ENCODE results near the gene SYT7.

The SYT7 gene

DNA sequence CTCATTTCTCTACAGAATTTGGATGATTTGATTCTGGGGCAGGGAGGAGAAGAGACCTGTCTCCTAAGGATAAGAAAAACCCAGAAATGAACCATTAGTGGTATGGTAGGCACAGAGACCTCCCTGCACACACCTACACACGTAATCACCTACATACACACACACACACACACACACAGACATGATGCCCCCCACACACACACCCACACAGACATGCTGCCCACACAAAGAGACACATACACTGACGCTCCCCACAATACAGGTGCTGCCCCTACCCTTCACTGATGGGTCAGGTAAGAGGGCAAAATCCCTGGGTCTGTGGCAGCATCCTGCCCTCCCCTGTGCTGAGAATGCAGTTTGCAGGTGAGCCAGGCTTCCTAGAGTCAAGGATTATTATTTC, 1.1 kb upstream of the SYT7 start:
- no peak for DNase-seq

DNA sequence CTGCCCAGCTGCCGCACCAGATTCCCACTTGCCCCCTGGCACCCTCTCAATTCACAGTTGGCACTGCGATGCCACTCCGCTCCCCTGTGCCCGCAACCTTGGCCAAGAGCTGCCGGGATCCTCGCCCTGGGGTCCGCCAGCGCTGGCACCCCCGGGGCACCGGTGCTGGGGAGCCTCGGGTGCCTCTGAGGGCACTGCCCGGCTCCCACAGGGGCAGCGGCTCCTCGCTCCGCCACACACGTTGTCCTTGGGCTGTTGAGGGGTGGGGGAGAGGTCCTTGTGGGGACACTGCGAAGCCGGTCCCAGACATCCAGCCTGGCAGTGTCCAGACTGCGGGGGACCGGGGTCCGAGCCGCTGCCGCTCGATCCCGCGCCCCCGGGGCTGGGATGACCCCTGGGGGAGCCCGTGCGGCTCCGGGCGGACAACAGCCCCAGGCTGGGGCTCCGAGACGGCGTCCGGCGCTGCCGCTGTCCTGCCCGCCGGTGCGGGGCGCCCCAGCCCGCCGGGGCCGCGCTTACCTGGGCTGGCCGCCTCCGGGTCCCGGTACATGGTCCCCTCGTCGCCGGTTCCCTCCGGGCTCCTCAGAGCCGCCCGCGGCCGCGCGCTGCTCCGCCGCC, 496 bp downstream of the SYT7 start:
- DNase-seq, result no peak

DNA sequence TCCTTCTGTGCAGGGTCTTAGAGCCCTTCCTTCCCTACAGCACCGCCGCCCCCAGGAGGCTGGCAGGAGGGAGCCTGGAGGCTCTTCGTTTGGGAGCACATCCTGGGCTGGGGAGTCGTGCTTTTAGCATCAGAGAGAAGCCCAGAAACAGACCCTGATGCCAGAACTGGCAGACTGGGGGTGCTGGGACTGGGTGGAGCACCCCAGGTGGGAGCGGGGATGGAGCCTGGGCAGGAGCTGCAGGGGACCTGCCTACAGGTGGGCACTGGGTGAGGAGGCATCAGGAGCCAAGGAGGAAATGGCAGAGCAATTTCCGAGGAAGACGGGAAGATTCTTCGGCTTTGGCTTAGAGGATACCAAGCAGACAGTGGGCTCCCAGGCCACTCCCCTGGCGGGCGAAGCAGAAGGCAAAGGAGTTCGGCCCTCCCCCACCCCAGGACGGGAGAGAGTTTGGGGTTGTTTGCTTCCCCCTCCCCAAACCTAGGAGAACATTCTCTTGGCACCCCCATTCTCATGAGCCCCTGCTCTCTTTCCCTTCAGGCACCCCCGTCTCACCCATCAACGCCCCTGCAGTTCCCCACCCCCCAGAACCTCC, 1.1 kb downstream of the SYT7 start:
- no peak for DNase-seq

DNA sequence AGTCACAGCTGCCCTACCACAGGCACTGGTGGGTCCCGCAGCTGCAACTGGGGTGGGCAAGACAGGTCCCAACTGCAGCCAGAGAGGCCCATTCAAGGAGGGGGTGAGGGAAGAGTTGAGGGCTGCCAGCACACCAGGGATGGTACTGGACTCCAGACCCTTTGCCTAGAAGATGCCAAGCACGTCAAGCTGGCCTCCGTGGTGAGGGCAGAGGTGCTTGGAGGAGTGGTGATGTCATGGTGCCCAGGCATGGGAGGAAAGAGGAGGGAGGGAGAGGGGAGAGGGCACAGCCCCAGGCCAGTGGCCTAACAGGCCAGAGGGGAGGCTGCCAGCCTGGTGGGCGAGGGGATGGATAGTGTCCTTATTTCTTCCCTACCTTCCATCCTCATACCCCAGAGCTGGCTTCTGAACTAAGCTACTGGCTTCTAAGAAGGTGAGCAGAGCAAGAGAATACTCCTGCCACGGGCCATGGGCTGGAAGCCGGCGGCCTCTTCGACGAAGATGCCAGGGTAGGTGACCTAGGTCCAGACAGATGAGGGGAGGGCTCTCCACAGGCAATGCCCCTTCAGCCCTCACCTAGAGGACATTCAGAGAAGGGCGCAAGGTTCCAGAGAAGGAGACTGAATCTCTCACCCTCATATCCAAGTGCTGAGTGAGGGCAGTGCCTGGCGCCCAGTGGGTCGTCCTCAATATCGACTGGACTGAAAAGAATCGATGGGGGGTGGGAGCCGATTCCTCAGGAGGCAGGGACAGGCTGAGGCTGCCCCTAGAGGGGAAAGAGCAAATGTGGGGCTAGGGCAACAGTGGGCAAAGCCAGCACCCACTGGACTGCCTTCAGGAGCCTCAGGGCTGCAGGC, 1.8 kb downstream of the SYT7 start:
- DNase-seq, result no peak

DNA sequence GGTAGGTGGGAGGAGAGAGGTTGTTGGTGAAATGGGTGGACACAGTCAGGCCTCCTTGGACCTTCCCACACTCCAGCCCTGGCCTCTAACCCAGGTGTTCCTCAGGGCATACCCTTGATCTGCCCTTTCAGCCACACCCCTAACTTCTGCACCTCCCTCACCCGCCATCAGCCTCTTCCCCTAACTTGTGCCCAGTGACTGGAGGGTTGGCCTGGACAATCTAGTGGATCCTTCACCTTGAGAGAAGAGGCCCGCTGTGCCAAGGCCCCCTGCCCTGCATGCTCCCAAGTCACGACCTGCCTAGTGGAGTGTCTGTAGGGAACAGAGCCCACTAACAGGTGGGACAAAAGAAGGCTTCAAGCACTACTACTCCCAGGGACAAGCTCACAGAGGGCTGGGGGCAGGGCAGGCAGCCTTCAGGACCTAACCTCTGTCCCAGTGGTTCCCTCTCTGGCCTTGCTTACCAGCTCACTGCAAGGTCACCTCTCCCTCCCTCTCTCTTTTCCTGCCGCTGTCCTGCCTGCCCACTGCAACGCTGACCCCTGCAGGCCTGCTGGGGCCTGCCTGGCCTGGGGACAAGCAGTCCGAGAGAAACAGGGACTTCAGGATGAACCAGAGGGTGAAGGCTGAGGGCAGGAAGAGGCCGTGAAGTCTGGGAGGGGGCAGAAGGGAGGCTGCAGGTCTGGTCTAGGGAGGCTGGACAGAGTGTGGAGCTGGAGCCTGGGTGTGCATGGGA, 3.3 kb downstream of the SYT7 start:
- no peak for DNase-seq

DNA sequence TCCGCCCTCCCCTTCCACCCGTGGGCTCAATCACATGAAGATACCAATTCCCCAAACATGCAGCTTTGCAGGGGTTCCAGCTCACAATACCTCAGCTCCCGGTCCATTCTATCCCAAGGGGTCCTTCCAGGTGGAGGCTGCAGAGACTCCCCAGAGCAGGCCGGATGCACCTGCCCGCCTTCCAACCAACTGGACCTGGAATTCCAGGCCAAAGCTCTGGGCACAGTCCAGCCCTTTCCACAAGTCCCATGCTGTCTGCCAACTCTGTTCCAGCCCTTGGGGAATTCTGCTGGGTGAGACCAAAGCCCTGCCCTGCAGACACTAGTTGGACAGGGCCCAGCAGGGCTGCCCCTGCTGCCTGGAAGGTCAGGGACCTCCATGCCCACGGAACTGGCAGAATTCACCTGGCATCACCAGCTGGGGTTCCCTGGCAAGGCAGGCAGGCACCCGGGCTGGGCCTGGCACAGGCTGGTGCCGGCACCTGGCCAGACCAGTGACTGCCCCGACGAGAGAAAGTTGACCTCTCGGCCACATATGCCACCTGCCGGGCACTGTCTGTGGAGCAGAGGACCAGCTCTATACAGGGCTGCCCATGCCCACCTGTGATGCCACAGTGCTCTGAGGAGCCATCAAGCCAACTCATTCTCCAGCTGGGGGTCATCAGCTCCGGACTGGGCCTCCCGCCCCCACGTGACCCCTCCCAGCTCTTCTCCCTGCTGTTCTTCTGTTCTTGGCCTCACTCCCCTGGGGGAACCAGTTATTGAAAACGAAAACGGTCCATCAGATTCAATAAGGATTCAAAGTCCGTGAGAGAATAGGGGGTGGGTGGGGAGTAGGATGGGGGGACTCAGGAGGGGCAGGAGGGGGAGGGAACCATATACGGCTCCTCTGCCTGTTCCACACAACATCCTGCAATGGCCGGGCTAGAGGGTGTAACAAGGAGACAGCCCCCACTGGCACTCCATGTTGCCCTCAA, 4.7 kb downstream of the SYT7 start:
- no peak for DNase-seq

DNA sequence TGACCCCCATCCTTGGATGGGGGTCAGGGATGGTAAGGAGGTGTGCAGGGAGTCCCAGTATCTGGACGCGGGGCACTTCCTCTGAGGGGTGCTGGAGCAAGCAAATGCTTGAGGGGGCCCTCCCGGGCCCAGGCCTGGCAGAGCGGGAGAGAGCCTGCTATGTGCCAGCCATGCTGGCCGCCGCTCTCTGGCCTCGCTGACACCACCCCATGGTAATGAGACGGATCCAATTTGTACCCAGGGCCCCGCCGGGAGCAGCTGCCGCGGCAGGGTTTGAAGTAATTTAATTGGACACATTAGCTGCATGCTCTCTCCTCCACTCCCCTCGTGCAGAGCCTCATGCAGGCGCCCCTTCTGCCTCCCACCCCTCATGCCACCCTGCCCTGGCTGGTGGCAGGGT, 6.3 kb downstream of the SYT7 start:
- peak; percentile 16 for DNase-seq

DNA sequence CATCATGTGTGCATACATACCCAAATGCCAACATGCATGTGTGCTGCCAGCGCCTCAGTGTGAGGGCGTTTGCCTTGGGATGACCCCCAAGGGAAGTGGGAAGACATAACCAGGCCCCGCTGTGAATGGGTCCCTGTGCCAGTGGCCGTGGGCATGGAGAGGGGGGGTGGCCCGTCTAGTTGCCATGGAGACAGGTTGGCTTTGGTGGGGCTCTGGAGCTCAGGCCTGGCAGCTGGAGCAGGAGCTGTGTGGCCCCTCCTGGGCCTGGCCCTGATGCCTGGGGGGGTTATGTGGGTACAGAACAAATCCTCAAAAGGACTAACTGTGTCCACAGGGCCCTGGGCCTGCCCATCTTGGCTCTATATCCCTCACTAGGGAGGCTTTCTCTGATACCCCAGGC, 8.0 kb downstream of the SYT7 start:
- DNase-seq, result no peak

DNA sequence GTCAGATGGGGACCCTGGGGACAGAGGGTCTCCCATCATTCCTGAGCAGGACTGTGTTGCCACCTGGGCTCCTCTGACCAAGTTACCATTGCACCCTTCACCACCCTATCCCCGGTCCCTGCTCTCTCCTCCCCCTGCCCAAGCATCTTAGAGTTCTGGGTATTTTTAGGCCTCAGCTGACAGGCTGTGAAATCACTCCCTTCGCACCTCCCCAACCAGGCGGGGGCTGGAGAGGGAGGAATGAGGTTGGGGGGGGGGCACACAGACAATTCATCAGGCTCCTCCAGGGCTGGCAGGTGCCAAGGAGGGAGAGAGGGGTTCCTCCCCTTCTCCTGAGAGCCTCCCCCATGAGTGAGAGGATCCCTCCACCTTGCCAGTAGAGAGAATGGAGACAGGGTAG, 9.0 kb downstream of the SYT7 start:
- DNase-seq, result no peak

DNA sequence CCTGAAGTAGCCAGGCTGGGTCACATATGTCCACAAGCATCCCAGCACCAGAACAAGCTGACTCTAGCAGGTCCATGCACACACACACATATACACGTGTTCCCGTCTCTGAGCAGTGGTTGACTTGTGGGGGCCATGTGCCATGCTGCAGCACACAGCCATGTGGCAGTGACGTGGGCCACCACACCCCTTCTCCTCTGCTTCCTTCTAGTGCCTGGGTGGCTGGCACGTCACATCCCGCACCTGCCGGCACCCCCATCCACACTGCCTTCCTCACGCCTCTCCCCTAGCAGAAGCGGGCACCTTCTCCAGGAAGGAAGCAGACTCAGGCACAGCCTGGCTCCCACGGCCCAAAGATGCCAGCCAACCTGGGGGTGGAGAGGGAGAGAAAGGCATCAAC, 9.5 kb downstream of the SYT7 start:
- DNase-seq, result no peak

DNA sequence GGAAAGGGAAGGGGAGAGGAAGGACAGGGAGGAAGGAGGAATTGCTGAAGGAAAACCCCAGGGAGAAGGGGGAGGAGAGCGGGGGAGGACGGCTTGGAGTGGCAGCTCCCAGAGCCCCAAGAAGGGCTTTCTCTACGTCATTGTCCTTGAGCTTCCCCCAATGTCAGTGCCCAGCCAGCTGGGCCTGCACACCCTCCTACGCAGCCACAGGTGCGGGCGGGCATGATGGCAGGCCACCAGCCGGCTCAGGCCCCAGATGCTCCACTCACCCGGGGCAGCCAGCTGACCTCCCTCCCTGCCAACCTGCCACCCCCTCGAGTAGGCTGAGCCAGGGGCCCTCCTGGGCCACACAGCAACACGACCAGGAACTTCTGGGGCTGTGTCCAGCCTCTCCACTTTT, 11.2 kb downstream of the SYT7 start:
- no peak for DNase-seq

DNA sequence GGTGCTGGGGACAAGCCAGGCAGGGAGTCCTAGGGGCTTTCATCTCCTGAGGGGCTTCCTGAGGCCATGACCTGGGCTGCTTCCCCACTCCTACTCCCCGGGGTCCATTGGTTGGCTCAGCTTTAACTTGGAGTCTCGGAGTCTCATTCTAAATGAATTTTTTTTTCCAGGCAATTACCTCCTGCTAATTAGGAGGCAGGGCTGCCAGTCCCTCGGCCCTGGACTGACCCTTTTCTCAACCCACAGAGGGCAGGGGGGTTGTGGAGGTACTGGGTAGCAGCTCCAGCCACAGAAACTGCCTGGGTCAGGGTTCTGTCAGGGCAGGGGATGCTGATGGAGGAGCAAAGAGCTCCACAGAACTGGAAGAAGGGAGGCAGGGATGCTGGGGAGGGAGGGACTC, 11.9 kb downstream of the SYT7 start:
- DNase-seq, result no peak

DNA sequence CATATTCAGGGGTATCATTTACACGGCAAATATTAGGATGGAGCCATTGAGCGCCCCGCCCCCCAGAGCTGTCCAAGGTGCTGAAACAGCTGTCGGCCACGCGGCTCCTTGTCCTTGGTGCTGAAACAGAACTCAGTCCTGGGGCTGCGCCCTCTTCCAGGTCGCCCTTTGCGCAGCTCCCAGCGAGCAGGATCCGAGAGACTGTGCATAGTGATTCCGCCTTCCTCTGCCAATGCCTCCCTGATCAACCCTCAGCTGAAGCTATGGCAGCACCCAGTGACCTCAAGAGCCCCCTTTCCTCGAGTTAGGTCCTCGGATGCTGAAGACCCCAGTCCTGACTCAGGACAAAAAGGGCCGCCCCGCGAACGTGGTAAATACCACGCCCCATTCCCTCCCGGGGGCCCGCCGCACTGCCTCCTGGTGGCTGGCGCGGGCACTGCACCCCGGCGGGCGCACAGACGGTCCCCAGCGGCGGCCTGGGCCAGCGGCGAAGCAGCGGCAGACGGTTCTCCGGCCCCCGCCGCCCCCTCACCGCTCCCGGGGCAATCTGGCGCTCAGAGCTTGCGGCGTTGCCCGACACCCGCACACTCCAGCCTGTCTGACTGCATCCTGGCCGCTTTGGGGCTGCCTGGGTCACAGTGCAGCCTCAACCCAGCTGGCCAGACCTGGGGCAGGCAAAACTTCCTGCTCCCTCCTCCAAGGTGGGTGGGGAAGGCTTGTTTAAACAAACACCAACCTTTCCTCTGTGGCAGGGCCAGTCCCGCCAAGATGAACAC, 13.4 kb downstream of the SYT7 start:
- DNase-seq, result no peak

DNA sequence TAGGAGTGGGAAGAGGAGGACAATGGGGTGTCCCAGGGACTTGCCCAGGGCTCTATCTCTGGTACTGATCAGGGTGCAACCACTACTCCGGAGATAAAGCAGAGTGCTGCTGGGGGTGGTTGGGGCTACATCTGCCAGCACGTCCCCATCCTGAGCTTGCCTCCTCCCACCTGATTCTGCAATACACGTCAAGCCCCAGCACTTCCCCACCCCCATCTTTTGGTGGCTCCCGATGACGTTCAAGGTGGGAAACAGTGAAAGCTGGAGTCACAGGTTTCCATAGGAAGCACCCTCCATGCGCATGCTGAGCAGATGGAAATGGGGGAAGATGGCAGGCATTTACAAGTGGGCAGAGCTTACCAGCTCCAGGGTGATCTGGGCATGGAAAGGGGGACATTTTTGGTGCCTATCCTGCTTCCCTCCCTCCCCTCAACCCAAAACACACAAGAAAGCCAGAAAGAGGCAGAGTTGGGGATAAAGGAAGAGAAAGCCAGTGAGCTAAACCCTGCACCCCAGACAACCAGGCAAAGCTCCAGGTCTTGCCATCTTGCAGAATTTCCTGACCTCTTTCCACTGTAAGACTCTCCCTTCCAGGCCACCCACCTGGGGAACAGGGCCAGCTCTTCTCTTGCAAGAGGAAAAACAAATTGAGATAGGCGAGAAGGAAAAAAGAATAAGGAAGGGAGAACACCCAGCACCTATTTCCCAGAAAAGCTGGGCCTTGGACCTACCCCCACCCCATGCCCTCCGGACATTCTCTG, 15.8 kb downstream of the SYT7 start:
- DNase-seq, result no peak

DNA sequence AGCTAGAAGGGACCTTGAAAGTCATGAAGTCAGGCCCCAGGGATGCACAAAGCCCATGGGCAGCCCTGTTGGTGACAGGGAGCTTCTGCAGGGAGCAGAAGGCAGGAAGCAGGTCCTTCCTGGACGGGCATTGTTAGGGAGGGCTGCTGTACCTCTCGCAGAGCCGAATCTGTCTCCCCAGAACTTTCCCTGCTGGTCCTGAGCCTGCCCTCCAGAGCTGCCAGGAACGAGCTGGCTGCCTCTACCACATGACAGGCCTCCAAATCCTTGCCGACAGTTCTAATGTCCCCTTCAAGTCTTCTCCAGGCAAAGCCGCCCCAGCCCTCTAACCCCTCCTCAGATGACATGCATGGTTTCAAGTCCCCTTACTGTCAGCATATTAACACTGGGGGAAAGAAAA, 20.1 kb downstream of the SYT7 start:
- DNase-seq, result no peak

DNA sequence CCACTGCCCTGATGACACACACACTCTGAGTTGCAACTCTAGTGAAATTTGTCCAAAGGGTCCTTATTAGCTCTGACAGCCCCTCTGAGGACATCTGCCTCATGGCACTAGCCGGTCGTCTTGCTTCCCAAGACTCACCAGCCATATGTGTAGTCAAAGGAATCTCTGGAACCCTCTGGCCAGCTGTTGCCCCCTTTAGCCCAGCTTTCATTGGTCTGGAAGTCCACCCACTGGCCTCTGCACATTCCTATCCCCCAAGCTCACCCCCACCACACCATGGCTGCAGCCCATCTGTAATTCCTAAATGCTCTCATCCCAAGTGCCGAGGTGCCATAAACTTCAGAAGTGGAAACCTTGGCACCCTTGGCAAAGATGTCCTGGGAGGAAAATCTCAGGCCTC, 24.3 kb downstream of the SYT7 start:
- DNase-seq, result no peak

DNA sequence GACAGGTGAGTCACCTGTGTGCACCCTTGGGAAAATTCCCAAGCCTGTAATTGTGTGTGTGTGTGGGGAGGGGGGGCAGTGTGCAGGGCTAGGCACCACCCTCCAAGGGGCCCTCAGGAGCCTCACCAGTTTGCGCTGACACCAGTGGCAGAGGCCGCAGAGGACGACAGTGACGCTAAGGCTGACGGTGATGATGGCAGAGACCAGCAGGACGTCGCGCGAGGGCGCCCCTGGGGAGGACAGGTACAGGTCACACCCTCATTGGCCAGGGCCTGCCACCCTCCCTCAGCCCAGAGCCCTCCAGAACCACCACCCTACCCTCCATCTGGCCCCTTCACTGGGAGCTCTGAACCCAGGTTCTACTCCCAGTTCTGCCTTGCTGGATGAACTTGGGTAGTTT, 24.9 kb downstream of the SYT7 start:
- DNase-seq, result no peak

DNA sequence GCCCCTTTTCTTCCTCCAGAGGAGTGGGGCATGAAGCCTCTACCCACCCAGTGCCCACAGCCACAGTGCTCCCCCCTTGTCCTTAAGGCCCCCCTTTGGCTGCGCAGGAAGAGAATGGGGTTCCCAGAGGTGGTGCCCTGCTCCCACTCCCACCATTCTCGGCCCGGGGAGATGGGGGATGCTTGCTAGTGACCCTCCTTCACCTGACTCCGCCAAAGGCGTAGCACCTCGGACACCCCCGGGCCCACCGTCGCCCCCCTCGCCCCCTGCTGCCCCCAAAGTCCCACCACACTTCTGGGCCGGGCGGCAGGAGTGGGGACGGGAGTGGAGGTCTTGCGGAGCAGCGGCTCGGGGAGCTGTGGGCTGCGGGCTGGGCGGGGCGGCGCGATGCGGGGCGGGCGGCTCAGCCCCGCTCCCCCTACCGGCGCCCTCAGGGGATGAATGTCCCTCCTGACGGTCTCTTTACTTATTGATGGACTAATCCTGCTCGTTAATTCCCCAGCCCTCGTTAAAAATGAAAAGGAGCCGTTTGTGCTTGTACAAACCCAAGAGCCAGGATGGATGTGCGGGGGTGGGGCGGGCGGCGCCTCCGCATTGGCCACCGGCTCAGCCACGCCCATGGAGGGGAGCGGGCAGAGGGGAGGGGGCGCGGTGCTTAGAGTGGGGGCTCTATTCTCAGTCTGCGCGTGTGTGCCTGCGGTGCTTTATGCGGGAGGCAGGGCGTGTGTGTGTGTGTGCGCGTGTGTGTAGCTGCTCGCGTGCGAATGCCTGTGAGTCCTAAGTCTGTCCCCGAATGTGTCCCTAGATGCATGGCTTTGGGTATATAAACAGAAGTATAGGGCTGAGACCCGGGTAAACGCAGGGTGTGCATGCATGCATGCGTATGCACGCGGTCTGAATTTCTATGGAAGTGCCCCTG, 25.6 kb downstream of the SYT7 start:
- DNase-seq, result no peak

DNA sequence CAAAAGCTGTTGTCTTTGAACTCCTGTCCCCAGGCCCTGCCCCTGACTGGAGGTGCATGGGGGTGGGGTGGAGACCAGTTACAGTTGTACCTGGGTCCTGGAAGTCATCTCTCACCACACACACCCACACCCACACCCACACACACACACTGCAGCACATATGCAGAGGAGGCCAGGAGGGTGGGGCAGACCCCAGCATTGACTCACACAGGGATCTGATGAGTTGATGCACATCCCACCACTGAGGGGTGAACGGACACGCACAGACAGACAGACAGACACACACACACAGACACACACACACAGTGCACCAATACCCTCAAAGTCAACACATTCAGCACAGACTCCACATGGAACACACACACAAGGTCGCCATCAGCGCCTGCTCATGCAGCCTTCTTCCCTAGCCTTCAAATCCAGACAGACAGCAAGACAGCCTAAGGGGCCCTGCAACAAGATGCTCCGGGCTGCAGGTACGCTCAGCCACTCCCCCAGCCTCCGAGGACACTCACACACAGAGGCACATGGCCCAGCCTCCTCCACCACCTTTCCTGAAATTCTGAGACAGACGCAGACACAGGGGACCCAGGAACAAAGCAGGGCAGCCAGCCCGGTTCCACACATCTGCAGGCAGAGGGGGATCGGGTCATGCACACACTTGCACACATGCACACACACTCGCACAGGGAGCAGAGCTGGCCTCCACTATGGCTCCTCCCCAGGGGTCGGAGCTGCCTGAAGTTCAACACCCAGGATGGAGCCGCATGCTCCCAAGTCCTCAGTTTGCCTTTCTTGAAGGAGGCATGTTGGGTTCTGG, 26.5 kb downstream of the SYT7 start:
- DNase-seq, result no peak

Measured in NCI-H1092 treated with DMSO at 0.1 percent for 48 hours (cell line).